Neural crest cell (in vitro differentiated cells): ENCODE measurements around the gene GRPEL1. TPM values are rescaled to one million over a fixed set of nuclear protein-coding genes. Genes with fewer than 3 reads are reported as not detected.

Experiments
- DNase-seq: peaks from one replicate; pipeline ENCODE4 v3.0.0; 2021; ENCODE audit warnings: low read depth, mixed read lengths, low spot score
- H3K27ac Mint-ChIP-seq: one replicate; pipeline ENCODE4 v1.8.0; 2021; ENCODE audit warnings: mild to moderate bottlenecking, mixed read lengths; ENCODE audit not compliant: unreplicated experiment
- H3K27me3 Mint-ChIP-seq: 2 replicates; pipeline ENCODE4 v1.8.0; 2021; ENCODE audit warnings: low read depth, mild to moderate bottlenecking, mixed read lengths
- H3K36me3 Mint-ChIP-seq: 2 replicates; pipeline ENCODE4 v1.8.0; 2021; ENCODE audit warnings: low read depth, mild to moderate bottlenecking, mixed read lengths
- H3K4me1 Mint-ChIP-seq: 2 replicates; pipeline ENCODE4 v1.8.0; 2021; ENCODE audit warnings: mixed read lengths
- H3K4me3 Mint-ChIP-seq: one replicate; pipeline ENCODE4 v1.8.0; 2021; ENCODE audit warnings: mild to moderate bottlenecking, mixed read lengths
- H3K9me3 Mint-ChIP-seq: 2 replicates; pipeline ENCODE4 v1.8.0; 2021; ENCODE audit warnings: mixed read lengths
- CTCF ChIP-seq: fragments of 200-600 bp; sonication (generic); conservative IDR thresholded peaks from 2 replicates; pipeline ENCODE4 v1.5.0; 2021; ENCODE audit warnings: antibody characterized with exemption, mild to moderate bottlenecking
- total RNA-seq: library from RNA; stranded (reverse); gene quantifications from 2 replicates; pipeline ENCODE4 v1.2.1, GENCODE V29; 2021

GRPEL1 gene
- total RNA-seq, 1 donor from 2014 or later = 28.2 TPM

GRCh38 chr4:7110546-7110945, 42.7 kb upstream of the GRPEL1 start:
- DNase-seq = no peak
- Mint-ChIP-seq H3K27ac (no peak overlapping the region), H3K4me3 (no peak overlapping the region), H3K4me1 (no peaks in the 10 kb centered on the region), H3K27me3 (no peaks in the 10 kb centered on the region), H3K9me3 (peaks cover 3% of the 10 kb centered on the region), H3K36me3 (no peaks in the 10 kb centered on the region)
- TF ChIP-seq CTCF = no peak

GRCh38 chr4:7109169-7109568, 41.3 kb upstream of the GRPEL1 start:
- Mint-ChIP-seq H3K4me3 (no peak overlapping the region), H3K36me3 (no peaks in the 10 kb centered on the region), H3K9me3 (peaks cover 3% of the 10 kb centered on the region), H3K27ac (no peak overlapping the region), H3K27me3 (peaks cover 2% of the 10 kb centered on the region), H3K4me1 (no peaks in the 10 kb centered on the region)
- TF ChIP-seq CTCF = no peak
- DNase-seq = no peak

GRCh38 chr4:7108660-7109059, 40.8 kb upstream of the GRPEL1 start:
- no peak overlapping the region for H3K27ac Mint-ChIP-seq

GRCh38 chr4:7108046-7108625, 40.3 kb upstream of the GRPEL1 start:
- Mint-ChIP-seq H3K27ac (peak overlapping the region; percentile 62), H3K36me3 (no peaks in the 10 kb centered on the region), H3K9me3 (peaks cover 3% of the 10 kb centered on the region), H3K4me1 (peaks cover 5% of the 10 kb centered on the region), H3K27me3 (peaks cover 6% of the 10 kb centered on the region), H3K4me3 (no peak overlapping the region)
- no peak for TF ChIP-seq CTCF
- DNase-seq = no peak

More at GRCh38 chr4:7108660-7109059, 40.8 kb upstream of the GRPEL1 start:
- Mint-ChIP-seq H3K9me3 (peaks cover 3% of the 10 kb centered on the region), H3K4me3 (no peak overlapping the region), H3K27me3 (peaks cover 2% of the 10 kb centered on the region), H3K36me3 (no peaks in the 10 kb centered on the region), H3K4me1 (peaks cover under 1% of the 10 kb centered on the region)
- no peak for TF ChIP-seq CTCF
- DNase-seq = no peak

GRCh38 chr4:7107166-7107905, 39.5 kb upstream of the GRPEL1 start:
- TF ChIP-seq CTCF = no peak
- Mint-ChIP-seq H3K36me3 (no peaks in the 10 kb centered on the region), H3K27me3 (peaks cover 6% of the 10 kb centered on the region), H3K9me3 (peaks cover 3% of the 10 kb centered on the region), H3K4me3 (no peak overlapping the region), H3K4me1 (peaks cover 6% of the 10 kb centered on the region), H3K27ac (peak overlapping the region; percentile 62)
- no peak for DNase-seq
